ENCODE measurements around the gene GJA9. TPM values are rescaled to one million over a fixed set of nuclear protein-coding genes. Genes with fewer than 3 reads are reported as not detected.
"Not testable (repeated sequence)": the region's sequence is repeated elsewhere in the genome, so short reads cannot be mapped to it uniquely, and the experiment has no call there.

Gene GJA9
- total RNA-seq, 1 donor from 2014 or later = not detected

DNA sequence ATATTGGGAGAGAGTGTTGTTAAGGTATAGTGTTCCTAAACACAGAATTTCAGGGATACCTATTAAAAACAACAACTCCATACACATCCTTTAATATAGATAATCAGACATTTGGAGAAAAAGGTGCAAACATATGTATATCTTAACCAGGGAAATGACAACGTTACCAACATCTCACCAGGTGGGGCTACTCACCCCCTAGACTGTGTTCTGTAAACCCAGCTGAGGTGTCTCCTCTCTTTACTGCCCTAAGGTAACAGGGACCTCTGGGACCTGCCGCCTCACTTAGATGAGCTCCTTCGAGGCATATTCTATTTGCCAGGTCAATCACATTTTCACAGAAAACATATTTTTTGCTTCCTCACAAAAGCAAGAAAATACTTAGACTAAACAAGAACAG lies 35.2 kb downstream of the GJA9 start:
- Histone ChIP-seq H3K27me3 (ENCODE audit: control insufficient read depth, insufficient read depth, low read length) (no peaks in the 10 kb centered on the region), H3K36me3 (ENCODE audit: control insufficient read depth, insufficient read depth, low read length) (no peaks in the 10 kb centered on the region), H3K4me3 (ENCODE audit: low read depth, low read length) (no peak overlapping the region)
- no peak for DNase-seq (ENCODE audit: low read depth)
- TF ChIP-seq, protein P1, sequence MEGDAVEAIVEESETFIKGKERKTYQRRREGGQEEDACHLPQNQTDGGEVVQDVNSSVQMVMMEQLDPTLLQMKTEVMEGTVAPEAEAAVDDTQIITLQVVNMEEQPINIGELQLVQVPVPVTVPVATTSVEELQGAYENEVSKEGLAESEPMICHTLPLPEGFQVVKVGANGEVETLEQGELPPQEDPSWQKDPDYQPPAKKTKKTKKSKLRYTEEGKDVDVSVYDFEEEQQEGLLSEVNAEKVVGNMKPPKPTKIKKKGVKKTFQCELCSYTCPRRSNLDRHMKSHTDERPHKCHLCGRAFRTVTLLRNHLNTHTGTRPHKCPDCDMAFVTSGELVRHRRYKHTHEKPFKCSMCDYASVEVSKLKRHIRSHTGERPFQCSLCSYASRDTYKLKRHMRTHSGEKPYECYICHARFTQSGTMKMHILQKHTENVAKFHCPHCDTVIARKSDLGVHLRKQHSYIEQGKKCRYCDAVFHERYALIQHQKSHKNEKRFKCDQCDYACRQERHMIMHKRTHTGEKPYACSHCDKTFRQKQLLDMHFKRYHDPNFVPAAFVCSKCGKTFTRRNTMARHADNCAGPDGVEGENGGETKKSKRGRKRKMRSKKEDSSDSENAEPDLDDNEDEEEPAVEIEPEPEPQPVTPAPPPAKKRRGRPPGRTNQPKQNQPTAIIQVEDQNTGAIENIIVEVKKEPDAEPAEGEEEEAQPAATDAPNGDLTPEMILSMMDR (IDR thresholded peaks at IDR 0.05; ENCODE audit: insufficient read depth, low read length, poor library complexity, severe bottlenecking) = no peak

GRCh38 chr1:38845088-38845487 lies 36.3 kb downstream of the GJA9 start:
- not testable (repeated sequence) for H3K4me3 ChIP-seq (ENCODE audit: low read depth, low read length); H3K36me3 ChIP-seq (ENCODE audit: control insufficient read depth, insufficient read depth, low read length); H3K27me3 ChIP-seq (ENCODE audit: control insufficient read depth, insufficient read depth, low read length); DNase-seq (ENCODE audit: low read depth)

DNA sequence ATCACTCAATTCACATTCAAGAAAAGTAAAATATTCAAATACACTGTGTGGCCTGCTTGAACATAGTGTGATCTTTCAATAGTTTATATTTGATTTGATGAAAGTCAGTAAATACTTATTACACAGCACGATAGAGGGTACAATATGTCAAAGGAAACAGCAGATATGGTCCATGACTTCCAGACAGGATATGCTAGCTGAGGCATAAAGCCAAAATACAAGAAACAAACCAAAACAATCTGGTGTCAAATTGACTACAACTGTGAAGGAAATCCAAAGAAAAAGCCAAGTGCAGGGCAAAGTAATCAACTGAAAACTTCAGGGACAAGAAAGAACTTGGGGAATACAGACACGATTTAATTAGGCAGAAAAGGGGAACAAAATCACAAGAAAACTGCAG lies 41.1 kb downstream of the GJA9 start:
- no peak for DNase-seq (ENCODE audit: low read depth)
- no peaks in the 10 kb centered on the region for H3K36me3 ChIP-seq (ENCODE audit: control insufficient read depth, insufficient read depth, low read length)
- H3K27me3 ChIP-seq (ENCODE audit: control insufficient read depth, insufficient read depth, low read length) = no peaks in the 10 kb centered on the region
- TF ChIP-seq, protein P1 (IDR thresholded peaks at IDR 0.05; ENCODE audit: insufficient read depth, low read length, poor library complexity, severe bottlenecking) = no peak
- no peak overlapping the region for H3K4me3 ChIP-seq (ENCODE audit: low read depth, low read length)

- no peak overlapping the region for H3K4me3 ChIP-seq (ENCODE audit: low read depth, low read length)
- H3K36me3 ChIP-seq (ENCODE audit: control insufficient read depth, insufficient read depth, low read length) = no peaks in the 10 kb centered on the region
- H3K27me3 ChIP-seq (ENCODE audit: control insufficient read depth, insufficient read depth, low read length) = no peaks in the 10 kb centered on the region
- DNase-seq (ENCODE audit: low read depth) = no peak
- TF ChIP-seq, protein P1 (IDR thresholded peaks at IDR 0.05; ENCODE audit: insufficient read depth, low read length, poor library complexity, severe bottlenecking) = no peak
These were observed 42.0 kb downstream of the GJA9 start for GRCh38 chr1:38839363-38839762.

DNA sequence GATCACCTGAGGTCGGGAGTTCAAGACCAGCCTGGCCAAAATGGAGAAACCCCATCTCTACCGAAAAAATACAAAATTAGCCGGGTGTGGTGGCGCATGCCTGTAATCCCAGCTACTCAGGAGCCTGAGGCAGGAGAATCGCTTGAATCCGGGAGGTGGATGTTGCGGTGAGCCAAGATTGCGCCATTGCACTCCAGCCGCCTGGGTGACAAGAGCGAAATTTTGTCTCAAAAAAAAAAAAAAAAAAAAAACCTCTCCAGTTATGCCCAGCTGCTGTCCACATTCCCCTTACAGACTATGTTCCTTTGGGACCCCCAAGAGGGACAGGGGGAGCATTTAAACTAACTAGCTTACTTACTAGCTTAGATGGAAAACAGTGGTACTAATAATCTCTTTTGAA lies 45.1 kb downstream of the GJA9 start:
- not testable (repeated sequence) for DNase-seq (ENCODE audit: low read depth); H3K4me3 ChIP-seq (ENCODE audit: low read depth, low read length); H3K27me3 ChIP-seq (ENCODE audit: control insufficient read depth, insufficient read depth, low read length); H3K36me3 ChIP-seq (ENCODE audit: control insufficient read depth, insufficient read depth, low read length)

GRCh38 chr1:38834937-38835827 lies 46.2 kb downstream of the GJA9 start:
- Histone ChIP-seq H3K27me3 (ENCODE audit: control insufficient read depth, insufficient read depth, low read length) (no peaks in the 10 kb centered on the region), H3K36me3 (ENCODE audit: control insufficient read depth, insufficient read depth, low read length) (no peaks in the 10 kb centered on the region), H3K4me3 (ENCODE audit: low read depth, low read length) (no peak overlapping the region)
- peak; percentile 45 for DNase-seq (ENCODE audit: low read depth)
- TF ChIP-seq, protein P1 (IDR thresholded peaks at IDR 0.05; ENCODE audit: insufficient read depth, low read length, poor library complexity, severe bottlenecking) = peak; percentile 64
